ENCODE results near the gene CACNB2.
"Not testable (repeated sequence)": the region's sequence is repeated elsewhere in the genome, so short reads cannot be mapped to it uniquely, and the experiment has no call there.

The CACNB2 gene

GRCh38 chr10:18151356-18151890, 11.2 kb downstream of the CACNB2 start:
- Histone ChIP-seq H3K27me3 (ENCODE audit: control insufficient read depth in 1 of 2, insufficient read depth in 1 of 2, low read length in 2 of 2) (peaks cover 0 to 5% of the 10 kb centered on the region in 2 experiments), H3K23ac (ENCODE audit: low read length in 2 of 2) (no peak overlapping the region), H3K18ac (ENCODE audit: low read depth in 1 of 2, low read length in 2 of 2) (no peak overlapping the region), H4K91ac (ENCODE audit: low read length) (no peak overlapping the region), H2BK120ac (ENCODE audit: low read depth, low read length) (no peak overlapping the region), H3K4me1 (ENCODE audit: control insufficient read depth, insufficient read depth, low read depth, low read length) (no peaks in the 10 kb centered on the region), H3K14ac (ENCODE audit: low read length in 2 of 2) (no peak overlapping the region), H3K79me1 (replicated peaks; ENCODE audit: low read length, poor library complexity, severe bottlenecking) (no peaks in the 10 kb centered on the region), H2AFZ (ENCODE audit: low read depth, low read length) (no peak overlapping the region), H3K9ac (ENCODE audit: low read length) (no peak overlapping the region), H3K4me3 (ENCODE audit: insufficient read depth in 1 of 2, low read depth in 1 of 2, low read length in 2 of 2) (no peak overlapping the region), H3K36me3 (ENCODE audit: control insufficient read depth in 1 of 2, insufficient read depth in 2 of 2, low read depth in 1 of 2, low read length in 2 of 2) (no peaks in the 10 kb centered on the region), H3K9me3 (ENCODE audit: control insufficient read depth, low read length) (no peaks in the 10 kb centered on the region), H2BK15ac (ENCODE audit: low read depth, poor library complexity, severe bottlenecking) (no peak overlapping the region), H3K4ac (ENCODE audit: low read depth in 1 of 2, low read length in 2 of 2) (no peak overlapping the region), H3K27ac (ENCODE audit: low read length, poor library complexity, severe bottlenecking) (no peak overlapping the region), H4K8ac (ENCODE audit: low read length) (no peak overlapping the region), H2BK5ac (ENCODE audit: low read depth, low read length, poor library complexity, severe bottlenecking) (no peak overlapping the region), H3K4me2 (ENCODE audit: low read length, poor library complexity, severe bottlenecking) (no peak overlapping the region), H2BK12ac (ENCODE audit: low read length in 2 of 2) (no peak overlapping the region), H2AK5ac (ENCODE audit: low read length, severe bottlenecking) (no peak overlapping the region)
- 77% methylated on average over 2 of the region's 5 CpGs for WGBS
- DNase-seq: no peak

- DNase-seq; H3K27ac ChIP-seq (ENCODE audit: low read length, poor library complexity, severe bottlenecking); H3K14ac ChIP-seq (ENCODE audit: low read length in 2 of 2); H2BK12ac ChIP-seq (ENCODE audit: low read length in 2 of 2); H3K9me3 ChIP-seq (ENCODE audit: control insufficient read depth, low read length); H3K79me1 ChIP-seq (replicated peaks; ENCODE audit: low read length, poor library complexity, severe bottlenecking); H4K91ac ChIP-seq (ENCODE audit: low read length); H2AFZ ChIP-seq (ENCODE audit: low read depth, low read length); H3K4me2 ChIP-seq (ENCODE audit: low read length, poor library complexity, severe bottlenecking); H3K23ac ChIP-seq (ENCODE audit: low read length in 2 of 2); H3K36me3 ChIP-seq (ENCODE audit: control insufficient read depth in 1 of 2, insufficient read depth in 2 of 2, low read depth in 1 of 2, low read length in 2 of 2); H3K18ac ChIP-seq (ENCODE audit: low read depth in 1 of 2, low read length in 2 of 2); H3K4me3 ChIP-seq (ENCODE audit: insufficient read depth in 1 of 2, low read depth in 1 of 2, low read length in 2 of 2); H3K4me1 ChIP-seq (ENCODE audit: control insufficient read depth, insufficient read depth, low read depth, low read length); H4K8ac ChIP-seq (ENCODE audit: low read length); H2BK15ac ChIP-seq (ENCODE audit: low read depth, poor library complexity, severe bottlenecking); H3K27me3 ChIP-seq (ENCODE audit: control insufficient read depth in 1 of 2, insufficient read depth in 1 of 2, low read length in 2 of 2); H2BK120ac ChIP-seq (ENCODE audit: low read depth, low read length); H2BK5ac ChIP-seq (ENCODE audit: low read depth, low read length, poor library complexity, severe bottlenecking); H3K9ac ChIP-seq (ENCODE audit: low read length); H3K4ac ChIP-seq (ENCODE audit: low read depth in 1 of 2, low read length in 2 of 2); H2AK5ac ChIP-seq (ENCODE audit: low read length, severe bottlenecking): not testable (repeated sequence)
- WGBS: 96% methylated on average over 4 of the region's 4 CpGs
Observed at GRCh38 chr10:18153381-18153780, 13.2 kb downstream of the CACNB2 start.

GRCh38 chr10:18155321-18155720, 15.1 kb downstream of the CACNB2 start:
- no peak for DNase-seq
- Histone ChIP-seq H2BK5ac (ENCODE audit: low read depth, low read length, poor library complexity, severe bottlenecking) (no peak overlapping the region), H3K18ac (ENCODE audit: low read depth in 1 of 2, low read length in 2 of 2) (no peak overlapping the region), H3K27ac (ENCODE audit: low read length, poor library complexity, severe bottlenecking) (no peak overlapping the region), H3K4me3 (ENCODE audit: insufficient read depth in 1 of 2, low read depth in 1 of 2, low read length in 2 of 2) (no peak overlapping the region), H3K79me1 (replicated peaks; ENCODE audit: low read length, poor library complexity, severe bottlenecking) (no peaks in the 10 kb centered on the region), H4K91ac (ENCODE audit: low read length) (no peak overlapping the region), H3K23ac (ENCODE audit: low read length in 2 of 2) (no peak overlapping the region), H3K14ac (ENCODE audit: low read length in 2 of 2) (no peak overlapping the region), H4K8ac (ENCODE audit: low read length) (no peak overlapping the region), H3K27me3 (ENCODE audit: control insufficient read depth in 1 of 2, insufficient read depth in 1 of 2, low read length in 2 of 2) (peaks cover 0 to 5% of the 10 kb centered on the region in 2 experiments), H3K4me2 (ENCODE audit: low read length, poor library complexity, severe bottlenecking) (no peak overlapping the region), H3K9ac (ENCODE audit: low read length) (no peak overlapping the region), H2AK5ac (ENCODE audit: low read length, severe bottlenecking) (no peak overlapping the region), H2BK12ac (ENCODE audit: low read length in 2 of 2) (no peak overlapping the region), H3K9me3 (ENCODE audit: control insufficient read depth, low read length) (no peaks in the 10 kb centered on the region), H2BK15ac (ENCODE audit: low read depth, poor library complexity, severe bottlenecking) (no peak overlapping the region), H3K4me1 (ENCODE audit: control insufficient read depth, insufficient read depth, low read depth, low read length) (no peaks in the 10 kb centered on the region), H3K36me3 (ENCODE audit: control insufficient read depth in 1 of 2, insufficient read depth in 2 of 2, low read depth in 1 of 2, low read length in 2 of 2) (no peaks in the 10 kb centered on the region), H2BK120ac (ENCODE audit: low read depth, low read length) (no peak overlapping the region), H3K4ac (ENCODE audit: low read depth in 1 of 2, low read length in 2 of 2) (no peak overlapping the region), H2AFZ (ENCODE audit: low read depth, low read length) (no peak overlapping the region)

GRCh38 chr10:18156797-18157196, 16.6 kb downstream of the CACNB2 start:
- H4K91ac ChIP-seq (ENCODE audit: low read length); H3K4ac ChIP-seq (ENCODE audit: low read depth in 1 of 2, low read length in 2 of 2); H3K27ac ChIP-seq (ENCODE audit: low read length, poor library complexity, severe bottlenecking); H3K4me1 ChIP-seq (ENCODE audit: control insufficient read depth, insufficient read depth, low read depth, low read length); DNase-seq; H3K18ac ChIP-seq (ENCODE audit: low read depth in 1 of 2, low read length in 2 of 2); H2AK5ac ChIP-seq (ENCODE audit: low read length, severe bottlenecking); H2BK12ac ChIP-seq (ENCODE audit: low read length in 2 of 2); H3K4me3 ChIP-seq (ENCODE audit: insufficient read depth in 1 of 2, low read depth in 1 of 2, low read length in 2 of 2); H2BK120ac ChIP-seq (ENCODE audit: low read depth, low read length); H3K27me3 ChIP-seq (ENCODE audit: control insufficient read depth in 1 of 2, insufficient read depth in 1 of 2, low read length in 2 of 2); H3K9me3 ChIP-seq (ENCODE audit: control insufficient read depth, low read length); H4K8ac ChIP-seq (ENCODE audit: low read length); H3K4me2 ChIP-seq (ENCODE audit: low read length, poor library complexity, severe bottlenecking); H3K36me3 ChIP-seq (ENCODE audit: control insufficient read depth in 1 of 2, insufficient read depth in 2 of 2, low read depth in 1 of 2, low read length in 2 of 2); H3K23ac ChIP-seq (ENCODE audit: low read length in 2 of 2); H2AFZ ChIP-seq (ENCODE audit: low read depth, low read length); H2BK15ac ChIP-seq (ENCODE audit: low read depth, poor library complexity, severe bottlenecking); H3K9ac ChIP-seq (ENCODE audit: low read length); H3K14ac ChIP-seq (ENCODE audit: low read length in 2 of 2); H3K79me1 ChIP-seq (replicated peaks; ENCODE audit: low read length, poor library complexity, severe bottlenecking); H2BK5ac ChIP-seq (ENCODE audit: low read depth, low read length, poor library complexity, severe bottlenecking): not testable (repeated sequence)
- over 99% methylated on average over 5 of the region's 8 CpGs for WGBS

All from mesenchymal stem cell (in vitro differentiated cells and primary cell).